Epithelial cell of proximal tubule (primary cell): Measurements from ENCODE around the gene STK11IP. TPM values are rescaled to one million over a fixed set of nuclear protein-coding genes. Genes with fewer than 3 reads are reported as not detected.
"Not testable (repeated sequence)": the region's sequence is repeated elsewhere in the genome, so short reads cannot be mapped to it uniquely, and the experiment has no call there.

ENCODE experiments used
- DNase-seq: peaks from one replicate; pipeline ENCODE4 v3.0.0-alpha.2; 2011; ENCODE audit warnings: low read depth
- H3K4me3 ChIP-seq: 2 replicates; pipeline ENCODE4 v1.5.1; 2011; ENCODE audit warnings: low read depth, mild to moderate bottlenecking, low read length
- CTCF ChIP-seq: conservative IDR thresholded peaks from 2 replicates; pipeline ENCODE4 v1.5.1; 2012; ENCODE audit warnings: low read depth, mild to moderate bottlenecking, low read length
- total RNA-seq: library from RNA; depleted of rRNA; stranded (reverse); fragments of >200 nt; gene quantifications from 2 replicates; pipeline ENCODE4 v1.2.3, GENCODE V29; 2015

Gene STK11IP
- total RNA-seq, 1 donor from 2014 or later: 35.7 TPM

DNA sequence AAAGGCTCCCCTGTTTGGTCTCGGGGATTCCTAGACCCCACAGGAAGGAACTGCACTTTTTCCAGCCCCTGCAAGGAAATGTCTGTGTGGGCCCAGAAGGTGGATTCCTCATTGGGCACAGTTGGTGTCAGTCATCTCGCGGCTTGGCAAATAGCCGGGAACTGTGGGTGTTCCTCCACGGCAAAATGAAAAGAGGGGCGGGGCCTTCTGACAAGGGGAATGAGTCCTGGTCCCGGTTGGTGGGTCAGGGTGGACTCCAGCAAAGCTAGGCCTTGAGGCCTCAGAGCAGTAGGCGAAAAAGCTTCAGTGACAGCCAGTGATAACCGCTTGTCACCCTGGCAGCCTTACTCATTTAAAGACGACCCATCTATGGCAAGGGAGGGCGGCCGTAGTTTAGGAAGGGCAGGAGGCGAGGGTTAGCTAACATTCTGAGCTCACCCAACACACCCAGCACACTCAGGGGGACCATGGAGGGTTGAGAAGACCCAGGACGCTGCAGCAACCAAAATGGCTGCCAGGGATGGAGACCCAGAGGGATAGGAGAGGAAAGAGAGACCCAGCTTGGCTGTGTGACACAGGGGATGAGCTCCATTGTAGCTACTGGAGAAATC is 46.2 kb downstream of the STK11IP start:
- no peak overlapping the region for H3K4me3 ChIP-seq
- no peak for TF ChIP-seq CTCF
- no peak for DNase-seq

DNA sequence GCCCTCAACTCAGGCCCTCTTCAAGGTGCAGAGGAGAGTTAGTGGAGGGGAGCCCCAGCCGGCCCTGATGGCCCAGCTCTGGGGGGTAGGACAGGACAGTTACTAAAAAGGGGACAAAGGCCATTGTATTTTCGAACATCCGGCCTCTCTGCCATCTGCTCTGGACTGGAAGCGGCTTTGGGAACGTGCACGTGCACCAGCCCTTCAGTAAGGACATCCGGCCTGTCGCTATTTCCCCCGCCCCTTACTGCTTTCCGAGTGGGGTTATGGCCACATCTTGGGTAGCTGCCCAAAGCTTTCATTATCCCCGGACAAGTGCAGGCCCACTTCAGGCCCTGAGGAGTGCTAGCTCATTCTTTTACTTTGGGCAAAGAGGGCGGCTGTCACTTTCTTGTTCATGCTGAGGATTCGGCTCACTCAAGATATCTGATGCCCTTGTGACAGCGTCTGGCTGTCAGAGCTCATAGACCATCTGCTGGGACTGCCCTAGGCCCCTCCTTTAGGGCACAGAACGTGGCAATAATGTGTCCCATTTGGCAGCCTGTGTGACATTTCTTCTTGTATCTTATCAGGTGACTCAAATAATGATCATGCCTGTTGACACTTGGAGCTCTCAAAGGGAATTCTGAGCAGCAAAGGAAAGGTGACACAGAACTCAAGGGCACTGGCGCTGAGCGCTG is 47.3 kb downstream of the STK11IP start:
- no peak for DNase-seq
- TF ChIP-seq CTCF: no peak
- H3K4me3 ChIP-seq: no peak overlapping the region

GRCh38 chr2:219645631-219646527 is 48.2 kb downstream of the STK11IP start:
- no peak for TF ChIP-seq CTCF
- H3K4me3 ChIP-seq: no peak overlapping the region
- DNase-seq: no peak

DNA sequence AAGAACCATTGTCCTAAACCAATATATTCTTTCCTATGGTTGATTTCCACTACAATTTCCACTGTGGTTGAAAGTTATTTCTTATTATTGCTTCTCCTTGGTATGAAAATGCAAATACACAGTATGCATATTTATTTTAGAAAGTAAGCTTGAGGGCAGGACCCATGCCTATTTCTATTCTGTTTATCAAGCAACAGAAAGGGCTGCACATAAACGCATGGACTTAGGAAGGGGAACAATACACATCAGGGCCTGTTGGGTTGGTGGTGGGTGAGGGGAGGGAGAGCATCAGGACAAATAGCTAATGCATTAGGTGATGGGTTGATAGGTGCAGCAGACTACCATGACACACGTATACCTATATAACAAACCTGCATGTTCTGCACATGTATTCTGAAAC is 50.5 kb downstream of the STK11IP start:
- no peak for DNase-seq
- no peak for TF ChIP-seq CTCF
- no peak overlapping the region for H3K4me3 ChIP-seq

DNA sequence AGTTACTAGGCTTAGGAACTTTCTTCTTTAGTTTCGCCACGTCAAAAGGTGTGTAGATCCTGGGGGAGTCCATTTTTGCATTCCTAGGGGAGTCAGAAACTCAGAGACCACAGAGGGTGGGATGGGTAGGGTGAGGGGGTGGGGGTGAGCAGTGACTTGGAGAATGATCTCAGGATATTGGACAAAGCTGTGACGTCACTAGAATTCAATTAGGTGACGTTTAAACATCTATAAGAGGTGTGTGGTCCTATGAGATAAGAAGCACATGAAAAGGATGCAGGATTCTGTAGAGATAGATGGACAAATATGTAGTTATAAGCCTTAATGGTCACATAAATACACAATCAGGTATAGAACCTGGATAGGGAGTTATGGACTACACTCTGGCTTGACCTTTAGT is 51.3 kb downstream of the STK11IP start:
- DNase-seq: no peak
- no peak overlapping the region for H3K4me3 ChIP-seq
- TF ChIP-seq CTCF: no peak

DNA sequence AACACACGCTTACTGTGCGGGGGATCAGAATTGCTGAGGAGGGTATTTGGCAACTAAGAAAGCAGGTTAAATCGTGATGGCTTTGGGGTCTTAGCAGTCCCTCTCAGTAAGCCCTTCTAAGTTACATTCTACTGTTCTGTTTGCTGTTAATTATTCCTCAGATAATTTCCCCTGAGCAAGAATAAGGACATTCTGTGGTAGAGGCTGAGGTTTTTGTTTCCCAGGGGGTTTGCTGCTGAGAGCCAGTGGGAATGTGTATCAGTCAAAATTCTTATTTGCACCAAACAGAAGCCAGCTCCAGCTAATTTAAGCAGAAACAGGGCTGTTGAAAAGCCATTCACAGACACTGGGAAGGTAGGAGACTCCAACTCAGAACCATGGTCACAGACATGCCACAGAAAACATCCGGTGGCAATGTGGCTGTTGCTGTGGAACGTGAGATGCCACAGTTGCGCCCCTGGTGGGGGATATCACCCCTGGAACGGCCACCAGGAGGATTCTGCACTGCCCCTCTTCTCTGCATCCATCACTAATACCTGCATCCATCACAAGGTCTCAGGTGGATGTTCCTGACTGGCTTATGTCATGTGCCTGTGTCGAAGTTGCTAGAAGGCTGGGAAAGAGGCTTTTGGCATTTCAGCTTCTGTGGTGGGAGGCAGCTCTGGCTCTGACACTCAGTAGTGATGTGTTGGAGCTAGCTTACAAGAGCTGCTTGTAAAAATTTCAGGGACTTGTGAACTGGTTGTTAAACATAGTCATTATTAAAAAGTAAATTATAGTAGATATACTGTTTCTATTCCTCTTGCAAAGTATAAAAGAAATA is 53.0 kb downstream of the STK11IP start:
- no peak overlapping the region for H3K4me3 ChIP-seq
- DNase-seq: no peak
- TF ChIP-seq CTCF: no peak

DNA sequence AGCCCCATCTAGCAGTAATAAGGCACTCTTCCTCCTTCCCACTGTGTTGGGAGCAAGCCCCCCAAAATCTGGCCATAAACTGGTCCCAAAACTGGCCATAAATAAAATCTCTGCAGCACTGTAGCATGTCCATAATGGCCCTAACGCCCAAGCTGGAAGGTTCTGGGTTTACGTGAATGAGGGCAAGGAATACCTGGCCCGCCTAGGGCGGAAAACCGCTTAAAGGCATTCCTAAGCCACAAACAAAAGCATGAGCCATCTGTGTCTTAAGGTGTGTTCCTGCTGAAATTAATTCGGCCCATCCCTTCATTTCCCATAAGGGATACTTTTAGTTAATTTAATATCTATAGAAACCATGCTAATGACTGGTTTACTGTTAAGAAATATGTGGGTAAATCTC is 54.0 kb downstream of the STK11IP start:
- H3K4me3 ChIP-seq, DNase-seq: not testable (repeated sequence)
